H9 (cell line): ENCODE measurements around the gene GALNT12. TPM values are rescaled to one million over a fixed set of nuclear protein-coding genes. Genes with fewer than 3 reads are reported as not detected.

Experiments
- DNase-seq: peaks from one replicate; pipeline ENCODE4 v3.0.0-alpha.2; 2017
- H2AFZ ChIP-seq: one replicate; pipeline ENCODE4 v1.6.1; 2013; ENCODE audit warnings: mild to moderate bottlenecking, low read length, control low read depth, moderate library complexity
- H2AK5ac ChIP-seq: 2 replicates; pipeline ENCODE4 v1.6.1; 2013; ENCODE audit warnings: low read length, control low read depth, mixed read lengths; ENCODE audit not compliant: insufficient read length
- H2BK120ac ChIP-seq: one replicate; pipeline ENCODE4 v1.6.1; 2013; ENCODE audit warnings: low read depth, mild to moderate bottlenecking, low read length, control low read depth, inconsistent platforms; ENCODE audit not compliant: poor library complexity, severe bottlenecking
- H2BK12ac ChIP-seq: 2 replicates; pipeline ENCODE4 v1.6.1; 2013; ENCODE audit warnings: low read length, control low read depth, mixed read lengths, low read depth; ENCODE audit not compliant: insufficient read length
- H2BK15ac ChIP-seq: 2 replicates; pipeline ENCODE4 v1.6.1; 2013; ENCODE audit warnings: low read depth, low read length, control low read depth
- H2BK20ac ChIP-seq: one replicate; pipeline ENCODE4 v1.6.1; 2013; ENCODE audit warnings: low read depth, mild to moderate bottlenecking, low read length, control low read depth, inconsistent platforms; ENCODE audit not compliant: poor library complexity, severe bottlenecking
- H2BK5ac ChIP-seq: 2 replicates; pipeline ENCODE4 v1.6.1; 2013; ENCODE audit warnings: low read length, control low read depth, mixed read lengths; ENCODE audit not compliant: insufficient read length
- H3K14ac ChIP-seq: 2 replicates; pipeline ENCODE4 v1.6.1; 2013; ENCODE audit warnings: low read length, control low read depth; ENCODE audit not compliant: insufficient read depth
- H3K18ac ChIP-seq: 2 replicates; pipeline ENCODE4 v1.6.1; 2013; ENCODE audit warnings: low read depth, mild to moderate bottlenecking, mixed read lengths, low read length, control low read depth; ENCODE audit not compliant: insufficient read length
- H3K23ac ChIP-seq: 2 replicates; pipeline ENCODE4 v1.6.1; 2013; ENCODE audit warnings: low read length, control low read depth, mixed read lengths, low read depth; ENCODE audit not compliant: insufficient read length
- H3K23me2 ChIP-seq: 2 replicates; pipeline ENCODE4 v1.6.1; 2013; ENCODE audit warnings: low read depth, mild to moderate bottlenecking, mixed read lengths, low read length, control low read depth; ENCODE audit not compliant: insufficient read length, poor library complexity, severe bottlenecking
- H3K27ac ChIP-seq: 2 replicates; pipeline ENCODE4 v1.5.1; 2013; ENCODE audit warnings: low read length, control low read depth, mixed read lengths, low read depth; ENCODE audit not compliant: insufficient read length
- H3K27me3 ChIP-seq: 2 replicates; pipeline ENCODE4 v1.6.1; 2013; ENCODE audit warnings: low read length, control low read depth, inconsistent platforms; ENCODE audit not compliant: insufficient read depth
- H3K4ac ChIP-seq: 2 replicates; pipeline ENCODE4 v1.6.1; 2013; ENCODE audit warnings: low read depth, mild to moderate bottlenecking, control low read depth, inconsistent platforms, low read length, moderate library complexity
- H3K4me1 ChIP-seq: 2 replicates; pipeline ENCODE4 v1.6.1; 2013; ENCODE audit warnings: low read length, control low read depth, inconsistent platforms; ENCODE audit not compliant: insufficient read depth
- H3K4me2 ChIP-seq: 2 replicates; pipeline ENCODE4 v1.6.1; 2013; ENCODE audit warnings: low read length, control low read depth, mixed read lengths; ENCODE audit not compliant: insufficient read length, insufficient read depth
- H3K56ac ChIP-seq: 2 replicates; pipeline ENCODE4 v1.6.1; 2013; ENCODE audit warnings: low read depth, mild to moderate bottlenecking, mixed read lengths, low read length, control low read depth; ENCODE audit not compliant: insufficient read length
- H3K79me1 ChIP-seq: 2 replicates; pipeline ENCODE4 v1.6.1; 2013; ENCODE audit warnings: low read depth, mild to moderate bottlenecking, moderate library complexity, low read length, control low read depth, inconsistent platforms; ENCODE audit not compliant: insufficient read depth, poor library complexity, severe bottlenecking
- H3K79me2 ChIP-seq: 2 replicates; pipeline ENCODE4 v1.6.1; 2013; ENCODE audit warnings: low read length, control low read depth, inconsistent platforms; ENCODE audit not compliant: insufficient read depth
- H3K9ac ChIP-seq: 2 replicates; pipeline ENCODE4 v1.6.1; 2013; ENCODE audit warnings: low read length, control low read depth, mixed read lengths; ENCODE audit not compliant: insufficient read length; ENCODE audit errors: extremely low read depth
- H3K9me3 ChIP-seq: one replicate; pipeline ENCODE4 v1.6.1; 2013; ENCODE audit warnings: low read depth, low read length, inconsistent platforms; ENCODE audit not compliant: control insufficient read depth
- H3T11ph ChIP-seq: one replicate; pipeline ENCODE4 v1.6.1; 2013; ENCODE audit warnings: mild to moderate bottlenecking, low read length, control low read depth, inconsistent platforms
- H4K20me1 ChIP-seq: one replicate; pipeline ENCODE4 v1.6.1; 2013; ENCODE audit not compliant: control insufficient read depth, insufficient read length, insufficient read depth
- H4K5ac ChIP-seq: 2 replicates; pipeline ENCODE4 v1.6.1; 2013; ENCODE audit warnings: low read depth, mild to moderate bottlenecking, mixed read lengths, low read length, control low read depth; ENCODE audit not compliant: insufficient read length
- H4K8ac ChIP-seq: replicated peaks from 2 replicates; pipeline ENCODE4 v1.6.1; 2013; ENCODE audit warnings: low read length, control low read depth, mixed read lengths, low read depth; ENCODE audit not compliant: insufficient read length
- H4K91ac ChIP-seq: 2 replicates; pipeline ENCODE4 v1.6.1; 2013; ENCODE audit warnings: low read depth, mild to moderate bottlenecking, moderate library complexity, mixed read lengths, low read length, control low read depth; ENCODE audit not compliant: insufficient read length
- H3K27ac Mint-ChIP-seq, 3 experiments: 2 replicates in 2 of 3; 3 replicates in 1 of 3; pipeline ENCODE4 v1.8.0; 2020 to 2021; ENCODE audit warnings: mixed read lengths in 3 of 3, mild to moderate bottlenecking in 1 of 3, moderate library complexity in 1 of 3
- H3K27me3 Mint-ChIP-seq: 2 replicates; pipeline ENCODE4 v1.8.0; 2021; ENCODE audit warnings: low read depth, mild to moderate bottlenecking, moderate library complexity, mixed read lengths
- H3K36me3 Mint-ChIP-seq, 3 experiments: 2 replicates in 2 of 3; 3 replicates in 1 of 3; pipeline ENCODE4 v1.8.0; 2020 to 2021; ENCODE audit warnings: low read depth in 3 of 3, mixed read lengths in 3 of 3; ENCODE audit not compliant: insufficient read depth in 1 of 3
- H3K4me1 Mint-ChIP-seq, 2 experiments: 2 replicates each; pipeline ENCODE4 v1.8.0; 2020; ENCODE audit warnings: mixed read lengths in 2 of 2
- H3K4me3 Mint-ChIP-seq, 2 experiments: 2 replicates in 1 of 2; 3 replicates in 1 of 2; pipeline ENCODE4 v1.8.0; 2020 to 2021; ENCODE audit warnings: mild to moderate bottlenecking in 2 of 2, mixed read lengths in 2 of 2, moderate library complexity in 1 of 2
- H3K9me3 Mint-ChIP-seq, 2 experiments: 2 replicates in 1 of 2; 3 replicates in 1 of 2; pipeline ENCODE4 v1.8.0; 2020; ENCODE audit warnings: mild to moderate bottlenecking in 2 of 2, mixed read lengths in 2 of 2, moderate library complexity in 1 of 2
- CTCF ChIP-seq: fragments of 200-600 bp; sonication (generic); conservative IDR thresholded peaks from 3 replicates; pipeline ENCODE4 v1.8.0; 2021; ENCODE audit warnings: antibody characterized with exemption, mild to moderate bottlenecking
- WGBS: extraction: QIAGEN DNeasy Blood & Tissue Kit; methylation state at CpG from one replicate; pipeline ENCODE4 v1.1.7; 2013; ENCODE audit warnings: missing lambda C conversion rate, low lambda C conversion rate, mixed read lengths; ENCODE audit not compliant: insufficient read length; ENCODE audit errors: extremely low coverage; 5-methylcytosine and 5-hydroxymethylcytosine counted together
- total RNA-seq: library from RNA; stranded (reverse); gene quantifications from 2 replicates; pipeline ENCODE4 v1.2.1, GENCODE V29; 2021

GALNT12 gene
- total RNA-seq, 1 experiment from 2014 or later, result 18.0 TPM

- no peak for DNase-seq
- H3K4me1 ChIP-seq, result no peaks in the 10 kb centered on the region
- no peak overlapping the region for H2BK20ac ChIP-seq
- H3K4me2 ChIP-seq, result no peak overlapping the region
- no peaks in the 10 kb centered on the region for H3K27me3 ChIP-seq
- H3K79me2 ChIP-seq, result no peaks in the 10 kb centered on the region
- H3K56ac ChIP-seq, result no peak overlapping the region
- Mint-ChIP-seq H3K27ac (no peak overlapping the region), H3K4me1 (peaks cover 7 to 8% of the 10 kb centered on the region in 2 experiments), H3K9me3 (no peaks in the 10 kb centered on the region), H3K27me3 (no peaks in the 10 kb centered on the region), H3K36me3 (peaks cover 4 to 38% (median 20%) of the 10 kb centered on the region in 3 experiments; a peak in 6 of 7 replicates), H3K4me3 (no peak overlapping the region)
- H3K23me2 ChIP-seq, result no peaks in the 10 kb centered on the region
- no peak overlapping the region for H3K4ac ChIP-seq
- H3K79me1 ChIP-seq, result no peaks in the 10 kb centered on the region
- H3K9me3 ChIP-seq, result no peaks in the 10 kb centered on the region
- no peak for TF ChIP-seq CTCF
- H4K91ac ChIP-seq, result no peak overlapping the region
- H2BK15ac ChIP-seq, result no peak overlapping the region
- no peak overlapping the region for H3T11ph ChIP-seq
- H2BK12ac ChIP-seq, result no peak overlapping the region
- no peak overlapping the region for H4K5ac ChIP-seq
- no peak overlapping the region for H2BK5ac ChIP-seq
- no peak overlapping the region for H2AK5ac ChIP-seq
- H4K8ac ChIP-seq, result no peak overlapping the region
- no CpG with 5 or more reads among the region's 4 CpGs for WGBS
- no peak overlapping the region for H2AFZ ChIP-seq
- H3K27ac ChIP-seq, result no peak overlapping the region
- H4K20me1 ChIP-seq, result no peaks in the 10 kb centered on the region
- H3K14ac ChIP-seq, result no peak overlapping the region
- no peak overlapping the region for H3K9ac ChIP-seq
- H3K23ac ChIP-seq, result no peak overlapping the region
- H2BK120ac ChIP-seq, result no peak overlapping the region
- no peak overlapping the region for H3K18ac ChIP-seq
Measured at GRCh38 chr9:98839724-98840123, 32.3 kb downstream of the GALNT12 start.
